ENCODE data around the gene GFOD1. TPM values are rescaled to one million over a fixed set of nuclear protein-coding genes. Genes with fewer than 3 reads are reported as not detected.

Gene GFOD1
- total RNA-seq, 1 experiment from 2014 or later, result 6.1 TPM

- no peak overlapping the region for H3K4ac ChIP-seq (ENCODE audit: low read depth, low read length)
- H3T11ph ChIP-seq (ENCODE audit: low read length), result no peak overlapping the region
- H2BK20ac ChIP-seq (ENCODE audit: low read depth, low read length, poor library complexity, severe bottlenecking), result no peak overlapping the region
- no peaks in the 10 kb centered on the region for H3K9me3 ChIP-seq (ENCODE audit: control insufficient read depth, low read depth, low read length)
- H3K9me3 Mint-ChIP-seq, result no peaks in the 10 kb centered on the region
- H4K8ac ChIP-seq (replicated peaks; ENCODE audit: insufficient read length, low read depth, low read length), result no peak overlapping the region
- peak overlapping the region in 1 of 3 experiments; percentile 38; a peak in 1 of 7 replicates for H3K27ac Mint-ChIP-seq
- H3K27me3 Mint-ChIP-seq (ENCODE audit: low read depth), result no peaks in the 10 kb centered on the region
- H2BK5ac ChIP-seq (ENCODE audit: insufficient read length, low read length), result no peak overlapping the region
- H4K5ac ChIP-seq (ENCODE audit: insufficient read length, low read depth, low read length), result no peak overlapping the region
- H3K14ac ChIP-seq (ENCODE audit: insufficient read depth, low read length), result no peak overlapping the region
- WGBS (ENCODE audit: extremely low coverage, insufficient read length, low lambda C conversion rate), result no CpG with 5 or more reads among the region's 8 CpGs
- no peak overlapping the region for H2AFZ ChIP-seq (ENCODE audit: low read length)
- no peak overlapping the region for H2AK5ac ChIP-seq (ENCODE audit: insufficient read length, low read length)
- H3K23ac ChIP-seq (ENCODE audit: insufficient read length, low read depth, low read length), result no peak overlapping the region
- peaks cover 35 to 46% of the 10 kb centered on the region in 2 experiments for H3K4me1 Mint-ChIP-seq
- peak overlapping the region; percentile 65 for H3K4me2 ChIP-seq (ENCODE audit: insufficient read depth, insufficient read length, low read length)
- H4K20me1 ChIP-seq (ENCODE audit: control insufficient read depth, insufficient read depth, insufficient read length), result no peaks in the 10 kb centered on the region
- TF ChIP-seq CTCF (conservative IDR thresholded peaks at IDR 0.05), result no peak
- H2BK12ac ChIP-seq (ENCODE audit: insufficient read length, low read depth, low read length), result no peak overlapping the region
- no peak overlapping the region for H2BK15ac ChIP-seq (ENCODE audit: low read depth, low read length)
- H3K56ac ChIP-seq (ENCODE audit: insufficient read length, low read depth, low read length), result no peak overlapping the region
- H3K27ac ChIP-seq (ENCODE audit: insufficient read length, low read depth, low read length), result no peak overlapping the region
- H3K36me3 Mint-ChIP-seq (ENCODE audit: insufficient read depth in 1 of 3, low read depth in 3 of 3), result no peaks in the 10 kb centered on the region
- H3K79me1 ChIP-seq (ENCODE audit: insufficient read depth, low read depth, low read length, poor library complexity, severe bottlenecking), result no peaks in the 10 kb centered on the region
- H3K79me2 ChIP-seq (ENCODE audit: insufficient read depth, low read length), result no peaks in the 10 kb centered on the region
- DNase-seq, result no peak
- H3K23me2 ChIP-seq (ENCODE audit: insufficient read length, low read depth, low read length, poor library complexity, severe bottlenecking), result no peaks in the 10 kb centered on the region
- H3K27me3 ChIP-seq (ENCODE audit: insufficient read depth, low read length), result no peaks in the 10 kb centered on the region
- H3K9ac ChIP-seq (ENCODE audit: extremely low read depth, insufficient read length, low read length), result no peak overlapping the region
- H4K91ac ChIP-seq (ENCODE audit: insufficient read length, low read depth, low read length), result no peak overlapping the region
- no peak overlapping the region for H3K18ac ChIP-seq (ENCODE audit: insufficient read length, low read depth, low read length)
- peaks cover 18% of the 10 kb centered on the region for H3K4me1 ChIP-seq (ENCODE audit: insufficient read depth, low read length)
- H2BK120ac ChIP-seq (ENCODE audit: low read depth, low read length, poor library complexity, severe bottlenecking), result no peak overlapping the region
- peak overlapping the region in 1 of 2 experiments; percentile 33; a peak in 1 of 5 replicates for H3K4me3 Mint-ChIP-seq
Observed at GRCh38 chr6:13463328-13463717, 24.1 kb downstream of the GFOD1 start.
